Ammon's horn (tissue), 1 donor: ENCODE results near the gene ATP5IF1.

Experiments used
- DNase-seq: peaks from one replicate; pipeline ENCODE4 v3.0.0-alpha.2; 2016; ENCODE audit warnings: low spot score

ATP5IF1 gene

GRCh38 chr1:28265577-28265976 is 29.7 kb downstream of the ATP5IF1 start:
- DNase-seq = no peak

GRCh38 chr1:28266920-28267322 is 31.0 kb downstream of the ATP5IF1 start:
- DNase-seq = no peak

- DNase-seq = no peak
Observed at GRCh38 chr1:28267633-28268032, 31.7 kb downstream of the ATP5IF1 start.

- no peak for DNase-seq
Observed at GRCh38 chr1:28269529-28269928, 33.6 kb downstream of the ATP5IF1 start.

- DNase-seq = no peak
Observed at GRCh38 chr1:28272215-28272852, 36.4 kb downstream of the ATP5IF1 start.

GRCh38 chr1:28273216-28273860 is 37.4 kb downstream of the ATP5IF1 start:
- DNase-seq = no peak

- no peak for DNase-seq
Observed at GRCh38 chr1:28278763-28279162, 42.8 kb downstream of the ATP5IF1 start.

- no peak for DNase-seq
Observed at GRCh38 chr1:28279721-28280120, 43.8 kb downstream of the ATP5IF1 start.

GRCh38 chr1:28280501-28280900 is 44.6 kb downstream of the ATP5IF1 start:
- DNase-seq = no peak

- DNase-seq = no peak
Observed at GRCh38 chr1:28280977-28281381, 45.1 kb downstream of the ATP5IF1 start.

GRCh38 chr1:28281608-28282425 is 45.9 kb downstream of the ATP5IF1 start:
- no peak for DNase-seq

GRCh38 chr1:28282426-28283407 is 46.8 kb downstream of the ATP5IF1 start:
- no peak for DNase-seq

GRCh38 chr1:28286111-28286510 is 50.2 kb downstream of the ATP5IF1 start:
- no peak for DNase-seq
